Endothelial cell of umbilical vein (primary cell): ENCODE results near the gene WNT4. TPM values are rescaled to one million over a fixed set of nuclear protein-coding genes. Genes with fewer than 3 reads are reported as not detected.

Source experiments
- BruUV-seq: library from RNA; stranded (reverse); fragments of 400-500 nt; replicated peaks from 2 replicates; lab custom pipeline; 2021; lab: Mats Ljungman, UMichigan
- CTCF ChIA-PET: fragments of 300-600, 350-600 bp; sonication (Branson Sonifier 250); formaldehyde crosslinking; loops from one replicate; lab custom pipeline; 2021; ENCODE audit warnings: antibody characterized with exemption, inconsistent platforms; lab: Charles Lee
- POLR2A ChIA-PET: fragments of 300-600, 350-600 bp; sonication (Branson Sonifier 250); formaldehyde crosslinking; loops from one replicate; lab custom pipeline; 2021; ENCODE audit warnings: antibody characterized with exemption, inconsistent platforms; lab: Charles Lee
- DNase-seq: peaks from one replicate; pipeline ENCODE4 v3.0.0-alpha.2; 2011; ENCODE audit warnings: low read depth, low spot score
- FAIRE-seq: peaks from 2 replicates; lab custom pipeline; 2011; peaks lifted over from hg19 to GRCh38; lab: Jason Lieb, UNC
- H2AFZ ChIP-seq: 2 replicates; pipeline ENCODE4 v1.6.0; 2012; ENCODE audit warnings: low read depth, low read length, control low read depth, inconsistent platforms
- H3K27ac ChIP-seq: 2 replicates; pipeline ENCODE4 v1.5.1; 2011; ENCODE audit warnings: low read depth, mild to moderate bottlenecking, control low read depth, low read length, moderate library complexity; ENCODE audit not compliant: insufficient read depth
- H3K27me3 ChIP-seq, 2 experiments: 2 replicates each; pipeline versions ENCODE4 v1.6.0 to v1.6.1; 2011; ENCODE audit warnings: low read length in 2 of 2, mixed read lengths in 1 of 2; ENCODE audit not compliant: control insufficient read depth in 2 of 2, insufficient read depth in 2 of 2
- H3K36me3 ChIP-seq, 2 experiments: 2 replicates in 1 of 2; 3 replicates in 1 of 2; pipeline ENCODE4 v1.5.1; 2011; ENCODE audit warnings: low read length in 2 of 2, mild to moderate bottlenecking in 1 of 2, moderate library complexity in 1 of 2; ENCODE audit not compliant: control insufficient read depth in 2 of 2, insufficient read depth in 2 of 2; ENCODE audit errors: extremely low read depth in 1 of 2
- H3K4me1 ChIP-seq: 3 replicates; pipeline ENCODE4 v1.5.1; 2011; ENCODE audit warnings: mild to moderate bottlenecking, low read length; ENCODE audit not compliant: control insufficient read depth, insufficient read depth; ENCODE audit errors: extremely low read depth
- H3K4me2 ChIP-seq: 2 replicates; pipeline ENCODE4 v1.6.1; 2011; ENCODE audit warnings: low read length, control low read depth, mixed read lengths; ENCODE audit not compliant: insufficient read depth
- H3K4me3 ChIP-seq, 3 experiments: fragments of 200-600 bp in 1 of 3; sonication (generic), shearing (Covaris generic) in 1 of 3; replicated peaks in 1 of 3; 2 replicates each; pipeline ENCODE4 v1.5.1; 2011 to 2016; ENCODE audit warnings: control low read depth in 3 of 3, low read length in 3 of 3, mild to moderate bottlenecking in 2 of 3, inconsistent platforms in 1 of 3, low read depth in 1 of 3, moderate library complexity in 1 of 3; ENCODE audit not compliant: insufficient read depth in 1 of 3
- H3K79me2 ChIP-seq: 2 replicates; pipeline ENCODE4 v1.6.0; 2012; ENCODE audit warnings: low read length, inconsistent platforms; ENCODE audit not compliant: control insufficient read depth, insufficient read depth
- H3K9ac ChIP-seq: replicated peaks from 2 replicates; pipeline ENCODE3; 2011; ENCODE audit warnings: low read length, control low read depth; ENCODE audit not compliant: insufficient read depth; ENCODE audit errors: extremely low read depth
- H3K9me1 ChIP-seq: replicated peaks from 3 replicates; pipeline ENCODE4 v1.6.0; 2011; ENCODE audit warnings: mild to moderate bottlenecking, low read length; ENCODE audit not compliant: control insufficient read depth, insufficient read depth; ENCODE audit errors: extremely low read depth
- H3K9me3 ChIP-seq: replicated peaks from 2 replicates; pipeline ENCODE4 v1.5.1; 2012; ENCODE audit warnings: low read length, inconsistent platforms; ENCODE audit not compliant: control insufficient read depth, insufficient read depth
- H4K20me1 ChIP-seq: replicated peaks from 2 replicates; pipeline ENCODE3; 2011; ENCODE audit warnings: mild to moderate bottlenecking, low read length; ENCODE audit not compliant: control insufficient read depth, insufficient read depth; ENCODE audit errors: extremely low read depth
- EZH2 ChIP-seq: IDR thresholded peaks from 2 replicates; pipeline ENCODE4 v1.6.1; 2012; ENCODE audit warnings: borderline replicate concordance, low read depth, mild to moderate bottlenecking, moderate library complexity, low read length, inconsistent platforms; ENCODE audit not compliant: severe bottlenecking
- FOS ChIP-seq: IDR thresholded peaks from 2 replicates; pipeline ENCODE4 v1.6.1; 2011; ENCODE audit warnings: mild to moderate bottlenecking, low read length, moderate library complexity, borderline replicate concordance; ENCODE audit not compliant: insufficient read depth
- GATA2 ChIP-seq: IDR thresholded peaks from 2 replicates; pipeline ENCODE4 v1.7.0; 2011; ENCODE audit warnings: low read depth, mild to moderate bottlenecking, moderate library complexity, mixed read lengths, low read length; ENCODE audit not compliant: insufficient read length, insufficient read depth
- JUN ChIP-seq: IDR thresholded peaks from 2 replicates; pipeline ENCODE4 v1.6.1; 2011; ENCODE audit warnings: borderline replicate concordance, low read depth; ENCODE audit not compliant: insufficient read length, insufficient read depth
- MAX ChIP-seq: IDR thresholded peaks from 2 replicates; pipeline ENCODE4 v1.6.1; 2011; ENCODE audit not compliant: insufficient read depth, insufficient read length
- MYC ChIP-seq: IDR thresholded peaks from one replicate; pipeline ENCODE4 v1.6.1; 2011; ENCODE audit warnings: mild to moderate bottlenecking, low read depth, low read length
- POLR2A ChIP-seq: IDR thresholded peaks from 2 replicates; pipeline ENCODE4 v1.6.1; 2012; ENCODE audit warnings: low read depth, mild to moderate bottlenecking, control low read depth, low read length
- POLR2AphosphoS5 ChIP-seq: IDR thresholded peaks from 2 replicates; pipeline ENCODE4 v1.6.1; 2012; ENCODE audit warnings: low read depth, mild to moderate bottlenecking, control low read depth, low read length, moderate library complexity; ENCODE audit not compliant: insufficient read depth
- dilution Hi-C: fragments of 300-500 bp; cut with MboI; formaldehyde crosslinking; loops from one replicate; pipeline ENCODE4 v1.15.0; 2019; ENCODE audit warnings: low sequenced_read_pairs; ENCODE audit not compliant: extremely low pct_ligation_motif_present
- intact Hi-C: fragments of 100-400 bp; cut with micrococcal nuclease; formaldehyde crosslinking; loops from one replicate; pipeline ENCODE4 v1.10.0; 2022
- polyA plus RNA-seq, 4 experiments: library from polyadenylated mRNA; depleted of rRNA in 3 of 4; stranded (reverse) in 3 of 4; unstranded in 1 of 4; fragments of >200 nt; gene quantifications; 2 replicates each; pipeline versions ENCODE4 v1.2.1 to v1.2.3, GENCODE V29; 2011 to 2012; ENCODE audit warnings: missing spikeins in 1 of 4
- total RNA-seq: library from RNA; stranded (reverse); gene quantifications from 2 replicates; pipeline ENCODE4 v1.2.3, GENCODE V29; 2021
- TF ChIP-seq, protein P1 (sequence below), 2 donors: IDR thresholded peaks; 1 replicate in 1 of 2; 2 replicates in 1 of 2; pipeline ENCODE4 v1.5.1; 2011; ENCODE audit warnings: low read length in 2 of 2, mild to moderate bottlenecking in 2 of 2, moderate library complexity in 2 of 2, control low read depth in 1 of 2, inconsistent platforms in 1 of 2, low read depth in 1 of 2; ENCODE audit not compliant: insufficient read depth in 1 of 2; ENCODE audit errors: extremely low read depth in 1 of 2

WNT4 gene
- total and polyA plus RNA-seq, 2 donors (not counting 3 experiments of a cell fraction or from before 2014, with no cell fraction given) = 0.06 TPM; not detected in 1

DNA sequence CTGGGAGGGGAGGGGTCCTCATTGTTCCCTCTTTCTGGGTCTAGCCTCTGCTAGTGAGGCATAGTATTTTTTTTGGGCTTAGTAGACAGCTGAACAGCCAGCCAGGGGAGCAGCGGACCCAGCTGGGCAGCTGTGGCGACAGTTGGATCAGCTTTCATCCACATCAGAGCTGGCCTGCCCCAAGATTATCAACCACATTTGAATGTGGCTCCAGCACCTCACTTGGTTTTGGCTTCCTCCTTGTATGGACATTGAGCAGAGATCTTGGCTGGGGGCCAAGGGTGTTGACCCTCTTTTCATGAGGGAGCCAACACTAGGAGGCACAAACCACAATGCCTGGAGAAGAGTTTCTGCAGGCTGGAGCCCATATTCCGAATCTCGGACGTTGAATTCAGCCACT is 25.0 kb downstream of the WNT4 start:
- CTCF ChIA-PET = interaction anchor here (1.0 to 1.5 kb wide), 4 partner anchors 12 to 25 kb away, joined by 3 to 6 read pairs (median 5); no protein-coding TSS in a partner anchor
- no peak for DNase-seq
- TF ChIP-seq, protein P1, sequence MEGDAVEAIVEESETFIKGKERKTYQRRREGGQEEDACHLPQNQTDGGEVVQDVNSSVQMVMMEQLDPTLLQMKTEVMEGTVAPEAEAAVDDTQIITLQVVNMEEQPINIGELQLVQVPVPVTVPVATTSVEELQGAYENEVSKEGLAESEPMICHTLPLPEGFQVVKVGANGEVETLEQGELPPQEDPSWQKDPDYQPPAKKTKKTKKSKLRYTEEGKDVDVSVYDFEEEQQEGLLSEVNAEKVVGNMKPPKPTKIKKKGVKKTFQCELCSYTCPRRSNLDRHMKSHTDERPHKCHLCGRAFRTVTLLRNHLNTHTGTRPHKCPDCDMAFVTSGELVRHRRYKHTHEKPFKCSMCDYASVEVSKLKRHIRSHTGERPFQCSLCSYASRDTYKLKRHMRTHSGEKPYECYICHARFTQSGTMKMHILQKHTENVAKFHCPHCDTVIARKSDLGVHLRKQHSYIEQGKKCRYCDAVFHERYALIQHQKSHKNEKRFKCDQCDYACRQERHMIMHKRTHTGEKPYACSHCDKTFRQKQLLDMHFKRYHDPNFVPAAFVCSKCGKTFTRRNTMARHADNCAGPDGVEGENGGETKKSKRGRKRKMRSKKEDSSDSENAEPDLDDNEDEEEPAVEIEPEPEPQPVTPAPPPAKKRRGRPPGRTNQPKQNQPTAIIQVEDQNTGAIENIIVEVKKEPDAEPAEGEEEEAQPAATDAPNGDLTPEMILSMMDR (IDR thresholded peaks at IDR 0.05; ENCODE audit: extremely low read depth in 1 of 2, insufficient read depth in 1 of 2, low read depth in 1 of 2, low read length in 2 of 2) = no peak
- TF ChIP-seq JUN (no peak), POLR2AphosphoS5 (no peak), FOS (no peak), MAX (no peak), GATA2 (no peak), EZH2 (no peak), MYC (no peak), POLR2A (no peak)
- Histone ChIP-seq H3K4me1 (peaks cover 28% of the 10 kb centered on the region), H2AFZ (no peak overlapping the region), H3K27me3 (no peaks in the 10 kb centered on the region), H3K79me2 (peaks cover 12% of the 10 kb centered on the region), H3K4me3 (no peak overlapping the region), H3K27ac (no peak overlapping the region), H3K36me3 (peaks cover 0 to 17% of the 10 kb centered on the region in 2 experiments), H3K9me1 (no peaks in the 10 kb centered on the region), H3K4me2 (no peak overlapping the region), H3K9me3 (no peaks in the 10 kb centered on the region), H3K9ac (no peak overlapping the region), H4K20me1 (peaks cover 6% of the 10 kb centered on the region)
- dilution Hi-C loops (no loop called here), intact Hi-C loops (no loop called here)
- BruUV-seq = no TSS peak
- POLR2A ChIA-PET = no interaction called here
- no peak for FAIRE-seq
